ENCODE results near the gene OR56A5.

OR56A5 gene

GRCh38 chr11:5923794-5924193 is 44.5 kb downstream of the OR56A5 start:
- no peak for DNase-seq (ENCODE audit: low read depth)
- no peak for TF ChIP-seq CTCF (IDR thresholded peaks at IDR 0.05; ENCODE audit: insufficient read depth, low read depth, low read length, missing control alignments)

GRCh38 chr11:5923427-5923776 is 44.9 kb downstream of the OR56A5 start:
- H3K4me3 ChIP-seq (ENCODE audit: low read depth, low read length) = no peak overlapping the region
- no peak for DNase-seq (ENCODE audit: low read depth)
- TF ChIP-seq CTCF (IDR thresholded peaks at IDR 0.05; ENCODE audit: insufficient read depth, low read depth, low read length, missing control alignments) = no peak

More at GRCh38 chr11:5923794-5924193, 44.5 kb downstream of the OR56A5 start:
- no peak overlapping the region for H3K4me3 ChIP-seq (ENCODE audit: low read depth, low read length)

- DNase-seq (ENCODE audit: low read depth) = peak; percentile 69
These were observed 45.4 kb downstream of the OR56A5 start for GRCh38 chr11:5922749-5923426.

More at GRCh38 chr11:5922749-5923426, 45.4 kb downstream of the OR56A5 start:
- TF ChIP-seq CTCF (IDR thresholded peaks at IDR 0.05; ENCODE audit: insufficient read depth, low read depth, low read length, missing control alignments) = no peak
- H3K4me3 ChIP-seq (ENCODE audit: low read depth, low read length) = no peak overlapping the region
